MM.1S (cell line): Measurements from ENCODE around the gene MAP2.

ENCODE experiments used
- CTCF ChIP-seq: fragments of 300-600 bp; sonication (generic); IDR thresholded peaks from 2 replicates; pipeline ENCODE4 v1.5.1; 2016; ENCODE audit warnings: antibody characterized with exemption, low read length, mixed read lengths
- EZH2 ChIP-seq: fragments of 300-600 bp; sonication (generic); optimal IDR thresholded peaks from 2 replicates; pipeline ENCODE3; 2017; ENCODE audit warnings: low read depth, mild to moderate bottlenecking, antibody characterized with exemption, low read length, mixed read lengths

GRCh38 chr2:209581040-209581439 is 157.2 kb downstream of the MAP2 start:
- TF ChIP-seq CTCF = no peak
- no peak for TF ChIP-seq EZH2
